IMR-90 (cell line): ENCODE data around the gene KCNMA1. TPM values are rescaled to one million over a fixed set of nuclear protein-coding genes. Genes with fewer than 3 reads are reported as not detected.

Experiments
- ATAC-seq: fragments of 200-7000 bp; cut with Tn5 transposase; 2 replicates; pipeline ENCODE4 v1.9.1; 2020; ENCODE audit warnings: low read depth, mild to moderate bottlenecking, moderate library complexity
- BruUV-seq: library from RNA; stranded (reverse); fragments of 400-500 nt; replicated peaks from 2 replicates; lab custom pipeline; 2021; lab: Mats Ljungman, UMichigan
- CTCF ChIA-PET: fragments of 300-600 bp; formaldehyde crosslinking; extraction: SDS; loops from one replicate; lab custom pipeline; 2021; ENCODE audit warnings: antibody characterized with exemption; lab: Yijun Ruan, JAX
- POLR2A ChIA-PET: fragments of 300-600 bp; sonication (Branson Sonifier 250); formaldehyde crosslinking; loops from one replicate; lab custom pipeline; 2022; ENCODE audit warnings: antibody characterized with exemption; ENCODE audit not compliant: unreplicated experiment; lab: Charles Lee
- DNase-seq: peaks from one replicate; pipeline ENCODE4 v3.0.0; 2013
- H2AFZ ChIP-seq: replicated peaks from 2 replicates; pipeline ENCODE3; 2013; ENCODE audit warnings: low read length, mild to moderate bottlenecking; ENCODE audit not compliant: poor library complexity
- H2AK5ac ChIP-seq: 2 replicates; pipeline ENCODE4 v1.6.1; 2013; ENCODE audit warnings: low read depth, low read length, inconsistent platforms
- H2AK9ac ChIP-seq: replicated peaks from 2 replicates; pipeline ENCODE3; 2013; ENCODE audit warnings: mild to moderate bottlenecking, low read depth, low read length, moderate library complexity; ENCODE audit not compliant: poor library complexity
- H2BK120ac ChIP-seq: 2 replicates; pipeline ENCODE4 v1.6.1; 2013; ENCODE audit warnings: low read depth, low read length, inconsistent platforms
- H2BK15ac ChIP-seq: 3 replicates; pipeline ENCODE4 v1.6.1; 2013; ENCODE audit warnings: low read depth, low read length, inconsistent platforms
- H2BK20ac ChIP-seq: 2 replicates; pipeline ENCODE4 v1.6.1; 2013; ENCODE audit warnings: low read depth, mild to moderate bottlenecking, inconsistent platforms, low read length, moderate library complexity
- H2BK5ac ChIP-seq: 2 replicates; pipeline ENCODE4 v1.6.1; 2013; ENCODE audit warnings: mild to moderate bottlenecking, low read depth, low read length, inconsistent platforms; ENCODE audit not compliant: poor library complexity, severe bottlenecking
- H3K14ac ChIP-seq: replicated peaks from 2 replicates; pipeline ENCODE4 v1.6.1; 2013; ENCODE audit warnings: low read depth, low read length, inconsistent platforms
- H3K18ac ChIP-seq: 2 replicates; pipeline ENCODE4 v1.6.1; 2013; ENCODE audit warnings: low read depth, low read length, control low read depth
- H3K23ac ChIP-seq: 2 replicates; pipeline ENCODE4 v1.6.1; 2013; ENCODE audit warnings: low read depth, low read length, inconsistent platforms
- H3K27ac ChIP-seq: 2 replicates; pipeline ENCODE4 v1.5.1; 2013; ENCODE audit warnings: mild to moderate bottlenecking, control low read depth, low read length; ENCODE audit not compliant: insufficient read depth
- H3K27me3 ChIP-seq: 2 replicates; pipeline ENCODE4 v1.6.1; 2013; ENCODE audit warnings: low read length; ENCODE audit not compliant: control insufficient read depth, insufficient read depth
- H3K36me3 ChIP-seq: 2 replicates; pipeline ENCODE4 v1.6.1; 2013; ENCODE audit warnings: low read length, mixed read lengths; ENCODE audit not compliant: control insufficient read depth, insufficient read depth
- H3K4ac ChIP-seq: 2 replicates; pipeline ENCODE4 v1.6.1; 2013; ENCODE audit warnings: low read depth, low read length, inconsistent platforms
- H3K4me1 ChIP-seq: 2 replicates; pipeline ENCODE4 v1.6.1; 2013; ENCODE audit warnings: low read length, mixed read lengths; ENCODE audit not compliant: control insufficient read depth, insufficient read depth
- H3K4me2 ChIP-seq: 2 replicates; pipeline ENCODE4 v1.6.1; 2013; ENCODE audit warnings: low read depth, mild to moderate bottlenecking, control low read depth, low read length, moderate library complexity
- H3K4me3 ChIP-seq: 2 replicates; pipeline ENCODE4 v1.5.1; 2013; ENCODE audit warnings: low read depth, mild to moderate bottlenecking, control low read depth, low read length, moderate library complexity; ENCODE audit not compliant: insufficient read depth
- H3K56ac ChIP-seq: 2 replicates; pipeline ENCODE4 v1.6.1; 2013; ENCODE audit warnings: low read length, inconsistent platforms; ENCODE audit not compliant: insufficient read depth; ENCODE audit errors: extremely low read depth
- H3K79me1 ChIP-seq, 2 experiments: 2 replicates each; pipeline ENCODE4 v1.6.1; 2013; ENCODE audit warnings: low read length in 2 of 2, inconsistent platforms in 1 of 2, low read depth in 1 of 2
- H3K9ac ChIP-seq: 2 replicates; pipeline ENCODE4 v1.6.1; 2013; ENCODE audit warnings: low read depth, low read length, control low read depth
- H3K9me1 ChIP-seq: 2 replicates; pipeline ENCODE4 v1.6.1; 2013; ENCODE audit warnings: low read length, inconsistent platforms; ENCODE audit not compliant: insufficient read depth
- H3K9me3 ChIP-seq: 2 replicates; pipeline ENCODE4 v1.6.1; 2013; ENCODE audit warnings: low read length; ENCODE audit not compliant: control insufficient read depth, insufficient read depth
- H4K20me1 ChIP-seq: 2 replicates; pipeline ENCODE4 v1.6.1; 2013; ENCODE audit warnings: low read length, inconsistent platforms; ENCODE audit not compliant: insufficient read depth
- H4K5ac ChIP-seq: 2 replicates; pipeline ENCODE4 v1.6.1; 2013; ENCODE audit warnings: mild to moderate bottlenecking, low read depth, low read length, control low read depth
- H4K8ac ChIP-seq, 2 experiments: 2 replicates each; pipeline ENCODE4 v1.6.1; 2013; ENCODE audit warnings: low read depth in 2 of 2, low read length in 2 of 2, control low read depth in 1 of 2, inconsistent platforms in 1 of 2
- H4K91ac ChIP-seq: 2 replicates; pipeline ENCODE4 v1.6.1; 2013; ENCODE audit warnings: low read depth, low read length, inconsistent platforms; ENCODE audit not compliant: insufficient read depth
- BHLHE40 ChIP-seq: fragments of 150-350 bp; IDR thresholded peaks from 2 replicates; pipeline ENCODE4 v1.6.1; 2016; ENCODE audit warnings: mild to moderate bottlenecking, low read depth, low read length
- CEBPB ChIP-seq: IDR thresholded peaks from 2 replicates; pipeline ENCODE4 v1.6.1; 2012; ENCODE audit warnings: low read depth, low read length, improper control_type of control experiment
- CHD1 ChIP-seq: IDR thresholded peaks from 2 replicates; pipeline ENCODE4 v1.6.1; 2012; ENCODE audit warnings: low read depth, low read length, improper control_type of control experiment
- CTCF ChIP-seq: conservative IDR thresholded peaks from 2 replicates; pipeline ENCODE4 v1.5.1; 2012; ENCODE audit warnings: mild to moderate bottlenecking, low read depth, low read length, improper control_type of control experiment
- FOS ChIP-seq: fragments of 150-350 bp; IDR thresholded peaks from 2 replicates; pipeline ENCODE4 v1.6.1; 2016; ENCODE audit warnings: low read depth, low read length
- MAFK ChIP-seq: IDR thresholded peaks from 2 replicates; pipeline ENCODE4 v1.6.1; 2012; ENCODE audit warnings: low read depth, low read length, improper control_type of control experiment
- MAZ ChIP-seq: IDR thresholded peaks from 2 replicates; pipeline ENCODE4 v1.6.1; 2012; ENCODE audit warnings: low read depth, mild to moderate bottlenecking, low read length, improper control_type of control experiment, moderate library complexity, borderline replicate concordance
- MXI1 ChIP-seq: IDR thresholded peaks from 2 replicates; pipeline ENCODE4 v1.6.1; 2012; ENCODE audit warnings: low read depth, mild to moderate bottlenecking, low read length, moderate library complexity, borderline replicate concordance
- NFE2L2 ChIP-seq: fragments of 150-350 bp; IDR thresholded peaks from 2 replicates; pipeline ENCODE4 v1.6.1; 2016; ENCODE audit warnings: low read depth, mild to moderate bottlenecking, low read length
- POLR2A ChIP-seq: IDR thresholded peaks from 2 replicates; pipeline ENCODE4 v1.6.1; 2012; ENCODE audit warnings: mild to moderate bottlenecking, low read depth, low read length
- RAD21 ChIP-seq: IDR thresholded peaks from 2 replicates; pipeline ENCODE4 v1.6.1; 2012; ENCODE audit warnings: low read length, improper control_type of control experiment
- RCOR1 ChIP-seq: IDR thresholded peaks from 2 replicates; pipeline ENCODE4 v1.6.1; 2012; ENCODE audit warnings: mild to moderate bottlenecking, low read length, improper control_type of control experiment; ENCODE audit not compliant: insufficient replicate concordance
- RFX5 ChIP-seq: IDR thresholded peaks from 2 replicates; pipeline ENCODE4 v1.8.0; 2012; ENCODE audit warnings: low read depth, mild to moderate bottlenecking, low read length, moderate library complexity
- SMC3 ChIP-seq: fragments of 150-350 bp; IDR thresholded peaks from 2 replicates; pipeline ENCODE4 v1.6.1; 2016; ENCODE audit warnings: low read depth, mild to moderate bottlenecking, antibody characterized with exemption, low read length, moderate library complexity
- WGBS, 2 experiments: methylation state at CpG; one replicate each; pipeline versions ENCODE4 v1.1.5 to v1.1.7; 2013; ENCODE audit warnings: missing lambda C conversion rate in 2 of 2; ENCODE audit not compliant: insufficient read length in 1 of 2; ENCODE audit errors: extremely low coverage in 2 of 2; 5-methylcytosine and 5-hydroxymethylcytosine counted together
- dilution Hi-C: fragments of 300-500 bp; cut with HindIII; formaldehyde crosslinking; loops from one replicate; pipeline ENCODE4 v1.14.3; 2018; ENCODE audit warnings: low sequenced_read_pairs; ENCODE audit not compliant: unreplicated experiment
- in situ Hi-C: fragments of 300-500 bp; cut with MboI; formaldehyde crosslinking; loops from 3 replicates; pipeline ENCODE4 v1.14.3; 2019; ENCODE audit warnings: low sequenced_read_pairs, inconsistent platforms, mixed read lengths
- intact Hi-C: fragments of 100-400 bp; cut with micrococcal nuclease; formaldehyde crosslinking; loops from 2 replicates; pipeline ENCODE4 v1.10.0; 2022
- polyA plus RNA-seq, 3 experiments: library from polyadenylated mRNA; depleted of rRNA; stranded (reverse); fragments of >200 nt; gene quantifications; 2 replicates each; pipeline ENCODE4 v1.2.3, GENCODE V29; 2012; ENCODE audit warnings: low replicate concordance in 1 of 3
- total RNA-seq: library from RNA; depleted of rRNA; stranded (reverse); fragments of >200 nt; gene quantifications from 2 replicates; pipeline ENCODE4 v1.2.3, GENCODE V29; 2012
- TF ChIP-seq, protein P1 (sequence below): fragments of 150-350 bp; IDR thresholded peaks from 2 replicates; pipeline ENCODE4 v1.6.1; 2016; ENCODE audit warnings: low read depth, mild to moderate bottlenecking, low read length, moderate library complexity, borderline replicate concordance
- TF ChIP-seq, protein P2 (sequence below): fragments of 150-350 bp; IDR thresholded peaks from 2 replicates; pipeline ENCODE4 v1.6.1; 2017; ENCODE audit warnings: mild to moderate bottlenecking, antibody characterized with exemption, low read length, low read depth

The KCNMA1 gene
- total and polyA plus RNA-seq, 2 of the 4 experiments (the other 2 are of a cell fraction): 25.6 to 29.6 TPM

DNA sequence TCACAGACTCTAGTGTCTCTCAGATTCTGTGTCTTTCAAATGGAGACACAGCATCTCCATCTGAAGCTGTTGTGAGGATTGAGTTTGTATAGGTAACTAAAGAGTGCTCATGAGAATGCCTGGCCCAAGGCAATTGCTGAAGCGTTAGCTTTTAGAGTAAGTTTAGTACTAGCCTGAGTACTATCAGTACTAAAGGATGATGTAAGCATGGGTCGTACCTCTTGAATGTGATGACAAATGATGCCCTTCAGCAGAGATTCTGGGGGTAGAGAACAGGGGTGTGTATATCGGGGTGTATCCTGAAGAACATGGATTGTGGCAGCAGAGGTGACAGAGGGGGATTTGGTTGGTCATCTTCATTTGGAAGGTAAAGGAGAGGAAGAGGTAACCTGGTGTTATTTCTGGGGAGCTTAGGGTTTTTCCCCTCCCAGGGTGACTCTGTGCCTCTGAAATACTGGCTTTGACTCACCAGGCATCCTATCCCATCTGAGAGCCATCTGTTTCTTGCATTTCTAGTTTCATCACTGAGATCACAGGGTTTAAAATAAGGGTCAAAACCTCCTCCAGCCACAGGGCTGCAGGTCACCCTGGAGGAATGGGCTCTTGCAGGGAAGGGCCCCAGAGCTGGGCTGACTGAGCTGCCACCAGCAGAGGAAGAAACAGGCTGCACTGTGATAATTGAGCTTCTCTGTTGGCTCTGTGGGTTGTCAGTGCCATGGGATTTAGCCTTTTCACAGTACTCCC is 756.0 kb downstream of the KCNMA1 start:
- intact Hi-C loops (no loop called here), in situ Hi-C loops (no loop called here), dilution Hi-C loops (no loop called here)
- BruUV-seq: no TSS peak
- no peaks in the 10 kb centered on the region for H3K36me3 ChIP-seq
- TF ChIP-seq CTCF (no peak), RAD21 (no peak), MAZ (no peak), NFE2L2 (no peak), RFX5 (no peak), POLR2A (no peak), CEBPB (no peak), CHD1 (no peak), FOS (no peak), RCOR1 (no peak), BHLHE40 (no peak), MXI1 (no peak), SMC3 (no peak), MAFK (no peak)
- TF ChIP-seq, protein P1, sequence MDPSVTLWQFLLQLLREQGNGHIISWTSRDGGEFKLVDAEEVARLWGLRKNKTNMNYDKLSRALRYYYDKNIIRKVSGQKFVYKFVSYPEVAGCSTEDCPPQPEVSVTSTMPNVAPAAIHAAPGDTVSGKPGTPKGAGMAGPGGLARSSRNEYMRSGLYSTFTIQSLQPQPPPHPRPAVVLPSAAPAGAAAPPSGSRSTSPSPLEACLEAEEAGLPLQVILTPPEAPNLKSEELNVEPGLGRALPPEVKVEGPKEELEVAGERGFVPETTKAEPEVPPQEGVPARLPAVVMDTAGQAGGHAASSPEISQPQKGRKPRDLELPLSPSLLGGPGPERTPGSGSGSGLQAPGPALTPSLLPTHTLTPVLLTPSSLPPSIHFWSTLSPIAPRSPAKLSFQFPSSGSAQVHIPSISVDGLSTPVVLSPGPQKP: no peak
- TF ChIP-seq, protein P2, sequence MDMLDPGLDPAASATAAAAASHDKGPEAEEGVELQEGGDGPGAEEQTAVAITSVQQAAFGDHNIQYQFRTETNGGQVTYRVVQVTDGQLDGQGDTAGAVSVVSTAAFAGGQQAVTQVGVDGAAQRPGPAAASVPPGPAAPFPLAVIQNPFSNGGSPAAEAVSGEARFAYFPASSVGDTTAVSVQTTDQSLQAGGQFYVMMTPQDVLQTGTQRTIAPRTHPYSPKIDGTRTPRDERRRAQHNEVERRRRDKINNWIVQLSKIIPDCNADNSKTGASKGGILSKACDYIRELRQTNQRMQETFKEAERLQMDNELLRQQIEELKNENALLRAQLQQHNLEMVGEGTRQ: no peak
- no peak overlapping the region for H2BK5ac ChIP-seq
- CTCF ChIA-PET: interaction anchor here (0.7 kb wide), 1 partner anchor 51 kb away, joined by 3 read pairs; no protein-coding TSS in a partner anchor
- 75% methylated on average over 3 of the region's 3 CpGs; no CpG with 5 or more reads in 1 of the 2 experiments for WGBS, 2 experiments
- no peak overlapping the region for H4K91ac ChIP-seq
- no peak overlapping the region for H3K4me3 ChIP-seq
- H3K9me1 ChIP-seq: no peaks in the 10 kb centered on the region
- no peak overlapping the region for H3K27ac ChIP-seq
- H2AK9ac ChIP-seq: no peak overlapping the region
- H2BK120ac ChIP-seq: no peak overlapping the region
- no peak overlapping the region for H3K23ac ChIP-seq
- H3K18ac ChIP-seq: no peak overlapping the region
- H3K79me1 ChIP-seq: no peaks in the 10 kb centered on the region
- no peak overlapping the region for H3K4me2 ChIP-seq
- H3K4ac ChIP-seq: no peak overlapping the region
- H2BK20ac ChIP-seq: no peak overlapping the region
- no peaks in the 10 kb centered on the region for H4K20me1 ChIP-seq
- DNase-seq: peak; percentile 56
- no peaks in the 10 kb centered on the region for H3K4me1 ChIP-seq
- no peak overlapping the region for H2BK15ac ChIP-seq
- H2AFZ ChIP-seq: no peak overlapping the region
- peak; percentile 57 for ATAC-seq
- H3K27me3 ChIP-seq: peaks cover 9% of the 10 kb centered on the region
- POLR2A ChIA-PET: no interaction called here
- H3K56ac ChIP-seq: no peak overlapping the region
- no peak overlapping the region for H2AK5ac ChIP-seq
- no peak overlapping the region for H3K14ac ChIP-seq
- no peak overlapping the region for H4K8ac ChIP-seq
- H3K9ac ChIP-seq: no peak overlapping the region
- no peak overlapping the region for H4K5ac ChIP-seq
- no peaks in the 10 kb centered on the region for H3K9me3 ChIP-seq
